ENCODE results near the gene CNTN1.

The CNTN1 gene

GRCh38 chr12:40691913-40692764 is at the start of gene CNTN1:
Gene CNTN1 (plus strand): TSS chr12:40692439.
- no peak for DNase-seq (ENCODE audit: low read depth in 4 of 4, low spot score in 1 of 4)

- no peak for DNase-seq (ENCODE audit: low read depth in 4 of 4, low spot score in 1 of 4)
Measured at GRCh38 chr12:40643506-40643905, 48.7 kb upstream of the CNTN1 start.

GRCh38 chr12:40643976-40644375 is 48.3 kb upstream of the CNTN1 start:
- no peak for DNase-seq (ENCODE audit: low read depth in 4 of 4, low spot score in 1 of 4)

- DNase-seq (ENCODE audit: low read depth in 4 of 4, low spot score in 1 of 4) = no peak
Measured at GRCh38 chr12:40644708-40645107, 47.5 kb upstream of the CNTN1 start.

DNA sequence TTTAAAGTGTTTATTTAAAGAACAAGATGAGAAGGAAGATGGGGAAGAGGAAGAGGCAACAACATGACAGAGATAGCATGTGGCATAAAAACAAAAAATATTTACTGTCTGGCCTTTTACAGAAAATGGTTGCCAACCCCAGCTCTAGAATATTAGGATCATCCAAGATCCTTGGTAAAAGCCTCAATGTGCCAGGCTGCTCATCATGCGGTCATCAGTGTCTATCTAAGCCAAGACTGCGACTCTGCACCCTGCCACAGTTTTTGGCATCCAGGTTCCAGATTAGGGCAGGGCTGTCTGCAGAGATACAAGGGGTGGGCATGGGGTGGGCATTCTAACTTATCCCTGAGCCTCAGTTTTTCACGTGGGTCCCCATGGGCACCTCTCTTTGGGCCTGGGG is 46.9 kb upstream of the CNTN1 start:
- no peak for DNase-seq (ENCODE audit: low read depth in 4 of 4, low spot score in 1 of 4)

- no peak for DNase-seq (ENCODE audit: low read depth in 4 of 4, low spot score in 1 of 4)
Measured at GRCh38 chr12:40646456-40646855, 45.8 kb upstream of the CNTN1 start.

DNA sequence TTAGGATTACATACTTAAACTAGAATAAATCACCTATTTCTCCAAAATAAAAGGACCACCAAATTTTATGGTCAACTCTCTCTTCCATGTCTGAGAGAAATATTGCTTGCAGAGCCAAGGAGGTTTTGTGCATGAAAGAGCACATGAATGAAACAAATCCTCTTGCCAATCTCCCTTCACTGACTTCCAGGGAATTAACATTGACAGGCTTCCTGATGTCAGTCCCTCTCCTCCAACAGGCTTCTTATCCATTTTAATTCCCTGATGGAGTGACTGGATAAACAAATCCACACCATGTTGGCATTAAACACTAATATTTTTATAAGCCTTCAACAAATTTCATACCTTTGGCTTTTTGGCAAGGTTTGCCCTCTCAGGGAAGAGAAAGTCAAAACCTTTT is 45.3 kb upstream of the CNTN1 start:
- no peak for DNase-seq (ENCODE audit: low read depth in 4 of 4, low spot score in 1 of 4)

DNA sequence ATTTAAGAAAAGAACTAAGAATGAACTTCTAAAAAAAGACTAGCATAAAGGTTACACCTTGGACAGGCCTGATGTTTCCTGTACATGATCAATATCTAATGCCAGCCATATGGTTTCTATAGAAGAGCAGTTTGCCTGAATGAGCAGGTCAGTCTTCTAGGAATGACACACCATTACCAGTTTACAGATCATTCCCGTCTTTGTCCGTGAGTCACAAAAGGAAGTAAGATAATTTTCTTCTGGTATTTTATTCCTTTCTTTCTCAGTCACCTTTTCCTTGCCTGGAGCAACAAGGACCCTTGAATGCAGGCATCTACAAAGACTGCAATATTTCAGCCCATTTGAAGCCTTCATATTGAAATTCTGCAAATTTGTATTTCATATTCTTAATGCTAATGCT is 44.6 kb upstream of the CNTN1 start:
- no peak for DNase-seq (ENCODE audit: low read depth in 4 of 4, low spot score in 1 of 4)

GRCh38 chr12:40648519-40648918 is 43.7 kb upstream of the CNTN1 start:
- no peak for DNase-seq (ENCODE audit: low read depth in 4 of 4, low spot score in 1 of 4)

DNA sequence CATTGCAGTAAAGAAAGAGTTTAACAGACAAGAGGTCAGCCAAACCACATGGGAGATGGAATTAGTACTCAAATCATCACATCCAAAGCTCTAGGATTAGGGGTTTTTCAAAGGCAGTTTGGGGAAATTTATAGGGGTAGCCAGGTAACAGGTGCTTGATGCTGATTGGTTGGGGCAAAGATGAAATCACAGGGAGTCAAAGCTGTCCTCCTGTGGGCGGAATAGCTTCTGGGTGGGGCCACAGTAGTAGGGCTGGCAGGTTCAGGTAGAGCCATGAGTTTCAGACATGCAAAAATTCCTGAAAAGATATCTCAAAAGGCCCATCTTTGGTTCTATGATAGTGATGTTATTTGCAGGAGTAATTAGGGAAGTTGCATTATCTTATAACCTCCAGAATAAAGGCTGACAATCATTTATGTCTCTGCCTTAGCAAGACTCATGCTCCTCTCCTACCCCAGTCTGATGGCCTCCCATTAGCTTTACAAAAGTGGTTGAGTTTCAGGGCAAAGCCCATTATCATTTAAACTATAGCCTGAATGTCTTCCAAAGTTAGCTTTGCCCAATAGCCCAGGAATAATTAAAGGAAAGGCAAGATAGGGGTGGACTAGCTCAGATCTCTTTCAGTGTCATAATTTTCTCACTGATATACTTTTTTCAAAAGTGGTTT is 42.1 kb upstream of the CNTN1 start:
- no peak for DNase-seq (ENCODE audit: low read depth in 4 of 4, low spot score in 1 of 4)

DNA sequence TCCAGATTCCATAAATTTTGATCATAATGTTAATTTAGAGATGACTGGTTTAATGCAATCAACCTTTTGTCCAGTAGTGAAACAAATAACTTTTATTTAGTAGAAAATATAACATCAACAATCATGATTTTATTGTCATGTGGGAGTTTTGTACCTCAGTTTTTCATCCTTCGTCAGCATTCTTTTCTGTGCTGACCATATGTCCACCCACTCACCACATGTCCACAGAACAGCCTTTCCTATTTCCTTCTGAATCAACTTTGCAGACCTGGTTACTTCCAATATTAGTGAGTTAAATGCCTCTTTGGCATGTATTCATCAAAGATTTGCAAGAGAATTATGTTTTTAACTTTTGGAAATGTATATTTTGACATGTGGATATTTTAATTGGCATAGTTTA is 36.8 kb upstream of the CNTN1 start:
- no peak for DNase-seq (ENCODE audit: low read depth in 4 of 4, low spot score in 1 of 4)

DNA sequence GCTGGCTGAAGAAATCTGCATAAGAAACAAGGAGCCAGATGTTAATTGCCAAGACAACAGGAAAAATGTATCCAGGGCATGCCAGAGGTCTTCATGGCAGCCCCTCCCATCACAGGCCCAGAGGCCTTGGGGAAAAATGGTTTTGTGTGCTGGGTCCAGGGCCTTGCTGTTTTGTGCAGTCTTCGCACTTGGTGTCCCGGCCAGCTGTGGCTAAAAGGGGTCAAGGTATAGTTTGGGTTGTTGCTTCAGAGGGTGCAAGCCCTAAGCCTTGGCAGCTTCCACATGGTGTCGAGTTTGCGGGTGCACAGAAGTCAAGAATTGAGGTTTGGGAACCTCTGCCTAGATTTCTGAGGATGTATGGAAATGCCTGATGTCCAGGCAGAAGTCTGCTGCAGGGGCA is 29.9 kb upstream of the CNTN1 start:
- no peak for DNase-seq (ENCODE audit: low read depth in 4 of 4, low spot score in 1 of 4)

- no peak for DNase-seq (ENCODE audit: low read depth in 4 of 4, low spot score in 1 of 4)
Measured at GRCh38 chr12:40663781-40664180, 28.5 kb upstream of the CNTN1 start.

DNA sequence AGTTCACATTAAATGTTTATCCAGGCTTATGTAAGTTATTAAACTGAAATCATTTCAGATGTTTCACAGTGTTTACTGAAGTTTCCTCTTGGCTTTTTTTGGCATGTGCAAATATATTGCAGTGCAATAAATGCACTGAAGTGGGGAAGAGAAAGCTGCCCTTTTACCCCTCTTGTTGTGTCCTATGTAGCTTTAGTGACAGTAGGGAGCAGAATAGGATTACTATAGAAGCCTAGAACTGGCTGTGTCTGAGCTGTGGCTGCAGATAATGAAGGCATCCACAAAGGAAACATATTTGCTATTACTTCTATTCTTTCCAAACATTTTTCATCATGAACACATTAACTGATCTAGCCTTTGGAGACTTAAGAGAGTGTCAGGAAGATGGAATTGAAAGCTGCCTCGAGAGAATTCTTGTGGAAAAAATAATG is 24.1 kb upstream of the CNTN1 start:
- no peak for DNase-seq (ENCODE audit: low read depth in 4 of 4, low spot score in 1 of 4)

- no peak for DNase-seq (ENCODE audit: low read depth in 4 of 4, low spot score in 1 of 4)
Measured at GRCh38 chr12:40672741-40673271, 19.4 kb upstream of the CNTN1 start.

DNA sequence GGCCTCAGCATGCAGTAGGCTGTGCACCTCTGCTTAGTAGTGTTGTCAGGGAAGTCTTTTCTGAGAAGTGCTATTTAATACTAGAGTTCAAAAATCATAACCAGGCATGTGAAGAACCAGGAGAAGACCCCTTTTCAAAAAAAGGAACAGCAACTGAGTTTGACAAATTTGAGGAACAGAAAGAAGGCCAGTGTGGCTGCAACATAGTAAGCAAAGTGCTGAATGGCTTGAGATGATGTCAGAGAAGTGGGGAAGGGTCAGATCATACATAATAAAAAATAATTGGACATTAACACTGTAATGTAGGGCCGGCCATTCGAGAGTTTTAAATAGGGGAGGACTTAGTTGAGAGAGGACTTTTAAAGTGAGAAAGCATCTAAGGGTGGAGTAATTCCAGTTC is 11.1 kb upstream of the CNTN1 start:
- no peak for DNase-seq (ENCODE audit: low read depth in 4 of 4, low spot score in 1 of 4)

DNA sequence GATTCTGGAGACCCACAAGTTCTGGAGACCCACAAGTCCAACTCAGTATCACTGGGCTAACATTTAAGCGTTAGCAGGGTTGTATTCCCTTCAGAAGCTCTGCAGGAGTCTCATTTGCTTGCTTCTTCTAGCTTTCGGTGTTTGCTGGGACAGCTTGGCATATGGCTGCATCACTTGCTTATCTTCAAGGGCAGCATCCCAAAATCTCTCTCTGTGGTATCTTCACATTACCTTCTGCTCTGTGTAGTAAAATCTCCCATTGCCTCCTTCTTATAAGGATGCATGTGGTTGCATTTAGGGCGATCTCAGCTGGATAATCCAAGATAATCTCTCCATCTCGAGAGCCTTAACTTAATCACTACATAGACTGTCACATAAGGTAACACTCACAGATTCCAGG is 7.3 kb upstream of the CNTN1 start:
- no peak for DNase-seq (ENCODE audit: low read depth in 4 of 4, low spot score in 1 of 4)

DNA sequence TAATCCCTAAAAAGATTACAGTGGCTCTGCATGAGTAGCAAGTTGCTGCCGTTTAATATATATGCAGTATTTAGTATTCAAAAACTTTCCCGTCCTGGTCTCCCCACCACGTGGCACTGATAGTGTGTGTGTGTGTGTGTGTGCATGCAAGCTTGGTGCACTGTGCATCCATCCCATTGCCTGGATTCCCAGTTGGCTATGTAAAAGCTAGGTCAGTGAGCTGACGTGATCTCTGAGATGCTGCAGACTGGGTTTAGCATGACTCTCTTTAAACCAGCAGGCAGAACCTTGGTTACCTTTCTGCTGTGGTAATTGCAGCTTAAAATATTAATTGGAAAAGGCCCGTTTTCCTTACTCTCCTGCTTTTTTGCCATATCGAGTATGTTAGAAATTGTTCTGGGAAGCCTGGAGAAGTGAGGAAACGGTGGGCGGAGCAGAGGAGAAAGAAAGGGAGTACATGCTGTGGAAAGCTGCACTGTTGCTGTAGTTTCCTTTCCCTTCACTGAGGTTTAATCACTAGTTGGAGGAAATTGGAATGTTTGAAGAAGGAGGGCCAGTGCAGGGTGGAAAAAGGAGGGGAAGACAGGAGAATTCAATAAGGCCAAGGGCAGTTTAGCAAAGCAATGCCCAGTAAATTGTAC is 4.0 kb upstream of the CNTN1 start:
- DNase-seq (ENCODE audit: low read depth in 4 of 4, low spot score in 1 of 4) = no peak

DNA sequence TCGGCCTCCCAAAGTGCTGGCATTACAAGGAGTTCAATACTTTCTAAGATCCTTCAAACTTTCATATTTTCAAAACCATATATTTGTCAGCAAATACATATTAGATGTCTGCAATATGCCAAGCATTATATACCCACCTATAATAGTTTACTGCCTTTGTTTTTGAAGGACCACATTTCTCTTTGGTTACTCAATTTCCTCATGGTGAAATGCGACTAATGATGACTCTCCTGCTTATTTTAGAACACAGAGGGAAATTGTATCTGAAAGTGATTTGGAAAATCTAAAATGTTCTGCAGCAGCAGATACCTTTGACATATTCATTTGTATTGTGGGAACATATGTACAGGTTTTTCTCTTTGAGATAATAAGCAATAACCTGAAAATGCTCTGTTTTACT is 2.7 kb upstream of the CNTN1 start:
- DNase-seq (ENCODE audit: low read depth in 4 of 4, low spot score in 1 of 4) = no peak

- no peak for DNase-seq (ENCODE audit: low read depth in 4 of 4, low spot score in 1 of 4)
Measured at GRCh38 chr12:40692765-40693206, 547 bp downstream of the CNTN1 start.

- DNase-seq (ENCODE audit: low read depth in 4 of 4, low spot score in 1 of 4) = no peak
Measured at GRCh38 chr12:40693207-40693821, 1.1 kb downstream of the CNTN1 start.
